Measurements from ENCODE around the gene SLC49A3. TPM values are rescaled to one million over a fixed set of nuclear protein-coding genes. Genes with fewer than 3 reads are reported as not detected.

Gene SLC49A3
- total RNA-seq, 3 donors from 2014 or later = 0.48 to 0.79 (median 0.53) TPM

- no peak for DNase-seq
- Mint-ChIP-seq H3K36me3 (ENCODE audit: insufficient read depth) (peaks cover 13% of the 10 kb centered on the region), H3K4me3 (peak overlapping the region; percentile 26), H3K27me3 (ENCODE audit: low read depth) (no peaks in the 10 kb centered on the region), H3K9me3 (no peaks in the 10 kb centered on the region), H3K4me1 (ENCODE audit: low read depth) (peaks cover 8% of the 10 kb centered on the region)
- no peak for ATAC-seq
Observed at GRCh38 chr4:726838-727237, 37.9 kb upstream of the SLC49A3 start.

- Mint-ChIP-seq H3K36me3 (ENCODE audit: insufficient read depth) (peaks cover 17% of the 10 kb centered on the region), H3K4me3 (no peak overlapping the region), H3K9me3 (no peaks in the 10 kb centered on the region), H3K27me3 (ENCODE audit: low read depth) (no peaks in the 10 kb centered on the region), H3K4me1 (ENCODE audit: low read depth) (peaks cover 8% of the 10 kb centered on the region)
- no peak for ATAC-seq
- no peak for DNase-seq
Observed at GRCh38 chr4:726235-726787, 37.4 kb upstream of the SLC49A3 start.

GRCh38 chr4:725391-726234 is 36.7 kb upstream of the SLC49A3 start:
- H3K4me3 Mint-ChIP-seq = no peak overlapping the region
- ATAC-seq = no peak
- H3K27me3 Mint-ChIP-seq (ENCODE audit: low read depth) = no peaks in the 10 kb centered on the region
- H3K4me1 Mint-ChIP-seq (ENCODE audit: low read depth) = peaks cover 11% of the 10 kb centered on the region
- DNase-seq = no peak
- H3K36me3 Mint-ChIP-seq (ENCODE audit: insufficient read depth) = peaks cover 18% of the 10 kb centered on the region
- no peaks in the 10 kb centered on the region for H3K9me3 Mint-ChIP-seq

- H3K9me3 Mint-ChIP-seq = no peaks in the 10 kb centered on the region
- H3K36me3 Mint-ChIP-seq (ENCODE audit: insufficient read depth) = peaks cover 23% of the 10 kb centered on the region
- no peaks in the 10 kb centered on the region for H3K27me3 Mint-ChIP-seq (ENCODE audit: low read depth)
- peaks cover 11% of the 10 kb centered on the region for H3K4me1 Mint-ChIP-seq (ENCODE audit: low read depth)
- H3K4me3 Mint-ChIP-seq = no peak overlapping the region
- no peak for ATAC-seq
- DNase-seq = no peak
Observed at GRCh38 chr4:723751-724530, 35.0 kb upstream of the SLC49A3 start.

GRCh38 chr4:722851-723360 is 34.0 kb upstream of the SLC49A3 start:
- ATAC-seq (no peak), DNase-seq (no peak)
- H3K36me3 Mint-ChIP-seq (ENCODE audit: insufficient read depth) = peaks cover 23% of the 10 kb centered on the region
- H3K4me1 Mint-ChIP-seq (ENCODE audit: low read depth) = peaks cover 12% of the 10 kb centered on the region
- no peak overlapping the region for H3K4me3 Mint-ChIP-seq
- H3K9me3 Mint-ChIP-seq = no peaks in the 10 kb centered on the region
- H3K27me3 Mint-ChIP-seq (ENCODE audit: low read depth) = no peaks in the 10 kb centered on the region

- no peak for ATAC-seq
- H3K9me3 Mint-ChIP-seq = no peaks in the 10 kb centered on the region
- no peaks in the 10 kb centered on the region for H3K27me3 Mint-ChIP-seq (ENCODE audit: low read depth)
- peaks cover 23% of the 10 kb centered on the region for H3K36me3 Mint-ChIP-seq (ENCODE audit: insufficient read depth)
- H3K4me3 Mint-ChIP-seq = no peak overlapping the region
- H3K4me1 Mint-ChIP-seq (ENCODE audit: low read depth) = peaks cover 14% of the 10 kb centered on the region
- DNase-seq = no peak
Observed at GRCh38 chr4:722169-722725, 33.3 kb upstream of the SLC49A3 start.

- DNase-seq (no peak), ATAC-seq (peak in 1 of 2 donors; percentile 34)
- Mint-ChIP-seq H3K9me3 (no peaks in the 10 kb centered on the region), H3K27me3 (ENCODE audit: low read depth) (no peaks in the 10 kb centered on the region), H3K4me3 (no peak overlapping the region), H3K36me3 (ENCODE audit: insufficient read depth) (peaks cover 23% of the 10 kb centered on the region), H3K4me1 (ENCODE audit: low read depth) (peaks cover 13% of the 10 kb centered on the region)
Observed at GRCh38 chr4:721261-722168, 32.6 kb upstream of the SLC49A3 start.

- peaks cover 12% of the 10 kb centered on the region for H3K4me1 Mint-ChIP-seq (ENCODE audit: low read depth)
Observed at GRCh38 chr4:720111-720860, 31.3 kb upstream of the SLC49A3 start.

GRCh38 chr4:718460-718859 is 29.5 kb upstream of the SLC49A3 start:
- H3K27me3 Mint-ChIP-seq (ENCODE audit: low read depth) = no peaks in the 10 kb centered on the region
- peaks cover 23% of the 10 kb centered on the region for H3K36me3 Mint-ChIP-seq (ENCODE audit: insufficient read depth)
- no peak overlapping the region for H3K4me3 Mint-ChIP-seq
- DNase-seq (no peak), ATAC-seq (no peak)
- H3K9me3 Mint-ChIP-seq = no peaks in the 10 kb centered on the region
- peaks cover 8% of the 10 kb centered on the region for H3K4me1 Mint-ChIP-seq (ENCODE audit: low read depth)

More at GRCh38 chr4:720111-720860, 31.3 kb upstream of the SLC49A3 start:
- DNase-seq (no peak), ATAC-seq (no peak)
- peaks cover 23% of the 10 kb centered on the region for H3K36me3 Mint-ChIP-seq (ENCODE audit: insufficient read depth)
- H3K4me3 Mint-ChIP-seq = no peak overlapping the region
- H3K27me3 Mint-ChIP-seq (ENCODE audit: low read depth) = no peaks in the 10 kb centered on the region
- H3K9me3 Mint-ChIP-seq = no peaks in the 10 kb centered on the region

GRCh38 chr4:717601-718320 is 28.8 kb upstream of the SLC49A3 start:
- peaks cover 23% of the 10 kb centered on the region for H3K36me3 Mint-ChIP-seq (ENCODE audit: insufficient read depth)
- H3K4me3 Mint-ChIP-seq = no peak overlapping the region
- H3K27me3 Mint-ChIP-seq (ENCODE audit: low read depth) = no peaks in the 10 kb centered on the region
- no peak for DNase-seq
- no peaks in the 10 kb centered on the region for H3K9me3 Mint-ChIP-seq
- ATAC-seq = no peak
- peaks cover 8% of the 10 kb centered on the region for H3K4me1 Mint-ChIP-seq (ENCODE audit: low read depth)

- Mint-ChIP-seq H3K27me3 (ENCODE audit: low read depth) (no peaks in the 10 kb centered on the region), H3K36me3 (ENCODE audit: insufficient read depth) (peaks cover 3% of the 10 kb centered on the region), H3K4me1 (ENCODE audit: low read depth) (peaks cover 18% of the 10 kb centered on the region), H3K9me3 (no peaks in the 10 kb centered on the region), H3K4me3 (no peak overlapping the region)
- ATAC-seq = no peak
- no peak for DNase-seq
Observed at GRCh38 chr4:714087-714486, 25.1 kb upstream of the SLC49A3 start.

GRCh38 chr4:712916-713632 is 24.1 kb upstream of the SLC49A3 start:
- Mint-ChIP-seq H3K27me3 (ENCODE audit: low read depth) (no peaks in the 10 kb centered on the region), H3K9me3 (no peaks in the 10 kb centered on the region), H3K36me3 (ENCODE audit: insufficient read depth) (peaks cover 2% of the 10 kb centered on the region), H3K4me3 (no peak overlapping the region), H3K4me1 (ENCODE audit: low read depth) (peaks cover 25% of the 10 kb centered on the region)
- DNase-seq = no peak
- no peak for ATAC-seq
